T follicular helper cell (primary cell): ENCODE measurements around the gene ITPR2.
"Not testable (repeated sequence)": the region's sequence is repeated elsewhere in the genome, so short reads cannot be mapped to it uniquely, and the experiment has no call there.

Experiments
- DNase-seq: peaks from one replicate; pipeline ENCODE4 v3.0.0-alpha.2; 2020; ENCODE audit warnings: low read depth

ITPR2 gene

GRCh38 chr12:26666286-26666685 lies 166.7 kb downstream of the ITPR2 start:
- DNase-seq, result no peak

DNA sequence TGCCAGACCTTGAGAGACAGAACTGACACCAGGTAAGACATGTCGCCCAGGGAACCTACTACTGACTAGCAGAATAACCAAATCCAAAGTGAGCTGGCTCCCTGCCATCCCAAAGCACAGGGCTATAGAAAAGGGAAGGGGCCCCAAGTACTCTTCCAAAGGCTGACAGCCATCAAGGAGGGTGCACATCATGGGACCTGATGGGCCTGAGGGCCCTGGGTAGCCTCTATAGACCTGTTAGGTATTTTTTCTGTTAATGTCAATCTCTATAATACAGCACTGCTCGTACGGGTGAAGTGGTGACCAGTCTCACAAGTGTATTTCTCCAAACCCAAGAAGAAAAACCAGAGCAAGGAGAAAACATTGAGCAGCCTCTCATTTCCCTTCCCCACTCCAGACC lies 171.6 kb downstream of the ITPR2 start:
- DNase-seq, result no peak

GRCh38 chr12:26659930-26660329 lies 173.1 kb downstream of the ITPR2 start:
- no peak for DNase-seq

DNA sequence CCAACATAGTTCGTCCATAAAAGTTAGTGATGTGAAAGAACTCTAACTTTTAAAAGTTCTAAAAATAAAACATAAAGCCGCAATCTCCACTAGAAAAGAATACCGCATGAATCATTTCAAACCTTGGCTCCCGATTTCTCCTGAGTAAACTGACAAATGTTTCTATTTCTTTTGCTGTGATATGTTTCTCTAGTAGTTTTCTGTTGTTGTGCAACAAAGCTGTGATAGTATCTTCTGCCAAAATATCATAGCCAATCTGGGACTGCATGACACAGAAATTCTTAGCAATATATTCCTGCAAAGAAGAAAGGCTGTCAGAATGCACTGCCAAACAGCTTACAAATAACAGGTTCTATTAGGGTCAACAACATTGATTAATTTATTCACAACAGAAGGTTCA lies 174.0 kb downstream of the ITPR2 start:
- DNase-seq, result no peak

DNA sequence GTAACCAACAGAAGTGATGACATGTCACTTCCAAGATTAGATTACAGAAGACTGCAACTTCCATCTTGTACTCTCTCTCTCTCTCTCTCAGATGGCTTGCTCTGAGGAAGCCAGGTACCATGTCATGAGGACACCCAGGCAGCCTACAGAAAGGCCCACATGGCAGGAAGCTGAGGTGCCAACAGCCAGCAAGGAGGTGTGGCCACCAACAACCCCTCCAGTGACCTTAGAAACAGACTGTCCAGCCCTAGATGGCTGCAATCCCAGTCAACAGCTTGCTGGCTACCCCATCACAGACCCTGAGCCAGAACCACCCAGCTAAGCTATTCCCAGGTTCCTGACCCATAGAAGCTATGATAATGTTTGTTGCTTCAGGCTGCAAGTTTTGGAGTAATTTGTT lies 178.4 kb downstream of the ITPR2 start:
- DNase-seq, result no peak

DNA sequence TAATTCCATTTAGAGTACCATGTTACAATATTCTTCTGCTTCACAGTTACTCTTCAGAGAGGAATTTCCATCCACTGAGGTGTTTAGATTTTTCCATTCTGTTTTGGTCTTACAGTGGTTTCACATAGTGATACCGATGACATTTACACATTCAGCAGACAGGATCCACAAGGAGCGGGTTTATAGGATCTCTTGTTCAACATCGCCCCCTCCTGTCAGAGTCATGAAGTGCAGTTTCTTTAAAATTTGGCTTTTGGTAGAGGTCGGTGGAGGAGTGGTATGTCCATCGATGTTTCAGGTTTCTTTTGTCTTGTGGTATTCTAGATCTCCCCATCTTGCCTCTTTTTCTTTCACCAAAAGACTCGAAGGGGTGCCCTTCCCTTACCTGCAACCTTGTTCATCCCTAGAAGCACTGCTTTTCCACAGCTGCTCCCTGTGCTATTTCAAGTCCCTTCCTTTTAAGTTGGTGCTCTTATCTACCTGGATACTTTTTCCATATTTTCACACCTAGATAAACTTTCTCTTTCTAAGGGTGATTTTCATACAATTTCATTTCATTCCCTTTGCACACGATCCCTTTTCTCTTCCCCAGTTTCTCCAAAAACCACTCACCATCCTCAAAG lies 181.3 kb downstream of the ITPR2 start:
- no peak for DNase-seq

DNA sequence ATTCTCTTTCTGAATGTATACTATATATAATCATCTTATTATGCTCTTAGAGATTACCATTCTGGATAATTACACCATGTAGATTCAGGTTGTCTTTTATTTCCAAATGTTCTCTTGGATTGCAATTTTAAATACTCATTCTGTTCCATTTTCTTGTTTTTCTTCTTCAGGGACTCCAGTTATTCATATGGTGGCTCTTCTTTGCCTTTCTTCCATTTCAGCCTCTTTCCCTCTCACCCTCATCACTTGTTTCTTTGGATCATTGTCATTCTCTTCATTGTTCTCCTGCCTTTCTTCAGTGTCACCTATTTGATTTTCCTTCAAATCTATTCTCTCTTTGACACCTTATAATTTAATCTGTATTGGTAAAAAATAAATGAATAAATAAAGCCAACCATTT lies 182.0 kb downstream of the ITPR2 start:
- DNase-seq, result no peak

- DNase-seq, result no peak
These were observed 184.0 kb downstream of the ITPR2 start for GRCh38 chr12:26648999-26649398.

DNA sequence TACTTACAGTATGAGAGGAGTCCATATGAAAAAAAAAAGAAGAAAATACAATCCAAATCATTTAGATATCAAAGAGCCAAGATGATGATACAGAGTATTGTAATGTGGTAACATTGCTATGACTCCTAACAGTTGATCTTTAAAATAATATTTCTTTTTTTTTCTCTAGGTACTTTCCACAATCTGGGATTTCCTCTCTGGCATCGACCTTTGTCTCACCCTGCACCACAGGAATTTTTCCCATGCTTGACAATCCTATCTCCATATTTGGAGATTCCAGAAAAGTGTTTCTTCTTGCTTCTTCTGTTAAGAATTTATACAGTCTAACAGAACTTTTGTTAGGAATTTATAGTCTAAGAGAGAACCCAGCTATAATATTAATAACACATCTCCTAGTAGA lies 184.4 kb downstream of the ITPR2 start:
- DNase-seq, result no peak

DNA sequence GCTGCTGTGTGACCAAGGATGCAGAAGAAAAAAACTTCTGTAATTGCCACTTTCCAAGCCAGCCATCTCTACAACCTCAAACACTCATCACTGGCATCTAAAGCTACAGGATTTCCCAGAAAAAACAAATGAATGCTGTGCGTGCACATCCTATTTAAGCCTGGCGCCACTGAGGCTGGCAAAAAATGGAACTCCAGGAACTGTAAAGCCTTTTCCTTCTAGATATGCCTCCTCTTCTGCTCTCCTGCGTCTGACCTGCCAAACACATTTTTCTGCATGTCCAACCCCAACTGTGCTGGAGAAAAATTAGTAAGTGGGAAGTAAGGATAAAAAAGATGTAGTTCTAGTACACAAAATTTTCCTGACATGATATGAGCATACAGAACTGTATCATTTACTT lies 184.9 kb downstream of the ITPR2 start:
- DNase-seq, result no peak

DNA sequence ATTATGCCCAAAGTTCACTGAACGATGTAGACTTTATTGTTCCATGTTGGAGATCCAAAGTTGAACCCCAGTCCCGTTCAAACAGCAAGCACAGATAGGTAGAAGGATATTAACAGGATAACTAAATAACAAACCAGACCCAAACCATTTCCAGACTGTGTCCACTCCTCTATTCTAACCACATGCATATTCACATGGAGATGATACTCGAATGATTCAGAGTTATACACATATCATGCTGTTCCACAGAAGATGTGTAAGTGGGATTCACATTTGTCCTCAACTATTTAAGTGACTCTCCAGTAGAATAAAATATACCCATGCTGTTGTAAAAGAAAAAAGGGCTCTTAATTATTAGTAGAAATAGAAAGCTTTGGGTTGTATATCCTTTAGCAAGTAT lies 185.9 kb downstream of the ITPR2 start:
- DNase-seq, result no peak

GRCh38 chr12:26646571-26646970 lies 186.4 kb downstream of the ITPR2 start:
- no peak for DNase-seq

GRCh38 chr12:26644376-26644775 lies 188.6 kb downstream of the ITPR2 start:
- not testable (repeated sequence) for DNase-seq

GRCh38 chr12:26643532-26644315 lies 189.3 kb downstream of the ITPR2 start:
- no peak for DNase-seq

GRCh38 chr12:26642361-26642760 lies 190.6 kb downstream of the ITPR2 start:
- DNase-seq, result no peak

DNA sequence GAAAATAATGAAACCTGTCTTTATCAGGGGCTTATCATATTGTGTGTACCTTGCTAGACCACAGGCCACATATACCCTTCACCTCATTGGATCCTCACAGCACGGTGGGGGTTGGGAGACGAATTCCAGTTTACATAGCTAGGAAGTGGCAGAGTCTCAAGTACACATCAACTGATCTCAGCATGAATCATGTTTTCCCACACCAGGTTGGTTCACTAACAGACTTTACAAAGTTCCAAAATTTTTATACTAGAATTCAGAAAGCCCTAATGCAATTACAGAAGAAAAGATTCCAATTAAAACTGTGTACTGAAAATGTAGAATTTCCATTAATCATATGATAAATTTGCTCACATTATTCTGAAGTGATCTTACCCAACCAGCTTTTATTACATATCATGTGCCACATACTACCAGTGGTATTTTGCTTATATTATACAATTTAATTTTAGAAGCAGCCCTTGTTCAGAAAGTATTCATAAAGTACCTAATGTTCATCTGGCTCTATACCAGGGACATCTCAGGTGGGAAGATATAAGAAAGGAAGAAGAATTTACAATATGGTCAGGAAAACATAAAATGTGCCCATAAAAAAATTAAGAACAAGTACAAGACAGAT lies 196.2 kb downstream of the ITPR2 start:
- DNase-seq, result no peak

DNA sequence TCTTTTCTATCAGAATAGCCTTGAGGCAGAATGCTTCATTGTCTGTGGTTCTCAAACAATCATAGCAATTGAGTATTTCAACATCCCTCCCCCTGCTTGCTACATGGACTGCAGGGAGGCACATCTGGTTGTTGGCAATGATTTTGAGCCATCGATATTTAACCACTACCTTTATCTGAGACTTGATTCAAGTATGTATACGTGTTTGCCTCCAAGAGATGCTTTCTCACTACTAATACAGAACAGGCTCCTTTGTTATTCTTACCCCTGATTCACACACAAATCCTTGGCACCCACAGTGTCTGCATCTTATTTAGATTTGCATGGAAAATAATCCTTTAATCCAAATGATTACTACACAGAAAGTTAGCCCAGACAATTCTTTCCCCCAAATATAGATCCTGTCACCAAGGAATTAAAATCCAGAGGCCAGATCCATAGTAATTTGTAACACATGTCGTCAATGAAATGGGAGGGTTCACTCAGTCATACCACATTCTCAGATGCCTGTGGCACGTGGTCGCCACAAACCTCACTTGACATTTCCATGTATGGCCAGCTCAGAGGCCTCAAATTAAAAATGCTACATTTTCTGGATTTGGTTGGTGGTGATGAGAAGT lies 199.3 kb downstream of the ITPR2 start:
- DNase-seq, result no peak

GRCh38 chr12:26632756-26633155 lies 200.2 kb downstream of the ITPR2 start:
- no peak for DNase-seq

DNA sequence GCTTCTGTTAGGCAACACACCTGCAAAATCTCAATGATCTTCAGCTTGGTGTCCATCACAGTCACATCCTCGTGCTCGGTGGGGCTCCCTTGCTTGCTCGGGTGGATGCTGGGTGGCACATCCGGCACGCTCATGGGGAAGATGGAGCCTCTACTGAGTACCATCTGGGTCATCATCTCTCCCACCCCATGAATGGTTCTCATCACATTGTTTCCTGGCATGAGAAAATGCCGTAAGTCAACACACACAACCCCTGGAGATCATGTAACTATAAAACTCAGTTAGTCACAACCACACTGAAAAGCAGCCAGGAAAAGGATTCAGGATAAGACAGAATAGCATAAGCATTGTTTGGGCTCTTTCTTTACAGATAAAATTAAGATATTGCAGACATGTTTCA lies 201.1 kb downstream of the ITPR2 start:
- DNase-seq, result no peak

- no peak for DNase-seq
These were observed 202.4 kb downstream of the ITPR2 start for GRCh38 chr12:26630546-26631027.

GRCh38 chr12:26629864-26630263 lies 203.1 kb downstream of the ITPR2 start:
- no peak for DNase-seq

GRCh38 chr12:26628234-26628633 lies 204.8 kb downstream of the ITPR2 start:
- DNase-seq, result no peak

DNA sequence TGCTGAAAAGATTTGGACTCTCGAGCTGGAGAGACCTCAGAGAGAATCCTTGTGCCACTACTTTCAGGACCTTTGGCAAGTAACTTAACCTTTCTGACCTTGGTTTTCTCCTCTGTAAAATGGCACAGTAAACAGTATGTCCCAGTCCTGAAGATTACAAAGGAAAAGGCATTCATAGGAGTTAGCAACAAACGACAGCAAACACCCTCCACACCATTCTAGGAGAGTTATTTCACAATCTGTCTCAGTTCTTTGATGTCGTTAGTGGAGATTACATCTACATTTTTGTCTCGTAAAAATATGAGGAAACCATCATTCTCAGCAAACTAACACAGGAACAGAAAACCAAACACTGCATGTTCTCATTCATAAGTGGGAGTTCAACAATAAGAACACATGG lies 205.7 kb downstream of the ITPR2 start:
- no peak for DNase-seq
